Fibroblast of upper back skin (primary cell): ENCODE results near the gene GPHN.

ENCODE experiments used
- DNase-seq: peaks from one replicate; pipeline ENCODE4 v3.0.0-alpha.2; 2013

The GPHN gene

GRCh38 chr14:66603945-66604344 lies 96.0 kb downstream of the GPHN start:
- DNase-seq = no peak

GRCh38 chr14:66606826-66607225 lies 98.9 kb downstream of the GPHN start:
- no peak for DNase-seq

DNA sequence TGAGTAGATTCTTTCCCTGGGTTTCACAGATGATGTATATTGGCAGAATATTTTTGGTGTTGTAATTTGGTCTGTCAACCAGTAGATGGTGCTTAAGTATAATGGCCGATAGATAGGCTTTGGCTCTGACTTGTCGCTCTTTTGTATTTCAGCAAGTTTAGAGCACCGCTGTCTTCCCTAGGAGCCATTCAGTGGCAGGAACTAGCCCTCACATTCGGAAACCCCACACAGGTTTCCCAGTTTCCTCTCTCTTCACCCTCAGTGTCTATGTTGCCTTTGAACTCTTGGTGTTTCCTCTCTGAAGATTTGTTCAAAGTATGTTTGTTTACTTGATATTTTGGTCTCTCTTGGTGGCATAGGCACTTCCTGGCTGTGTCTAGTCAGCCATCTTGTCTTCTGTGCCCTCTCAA lies 102.2 kb downstream of the GPHN start:
- no peak for DNase-seq

- DNase-seq = no peak
Measured at GRCh38 chr14:66613344-66613743, 105.4 kb downstream of the GPHN start.

GRCh38 chr14:66619952-66620351 lies 112.0 kb downstream of the GPHN start:
- no peak for DNase-seq

- DNase-seq = no peak
Measured at GRCh38 chr14:66623838-66624237, 115.9 kb downstream of the GPHN start.

- DNase-seq = peak; percentile 59
Measured at GRCh38 chr14:66624336-66624937, 116.5 kb downstream of the GPHN start.

- no peak for DNase-seq
Measured at GRCh38 chr14:66628636-66629035, 120.7 kb downstream of the GPHN start.

DNA sequence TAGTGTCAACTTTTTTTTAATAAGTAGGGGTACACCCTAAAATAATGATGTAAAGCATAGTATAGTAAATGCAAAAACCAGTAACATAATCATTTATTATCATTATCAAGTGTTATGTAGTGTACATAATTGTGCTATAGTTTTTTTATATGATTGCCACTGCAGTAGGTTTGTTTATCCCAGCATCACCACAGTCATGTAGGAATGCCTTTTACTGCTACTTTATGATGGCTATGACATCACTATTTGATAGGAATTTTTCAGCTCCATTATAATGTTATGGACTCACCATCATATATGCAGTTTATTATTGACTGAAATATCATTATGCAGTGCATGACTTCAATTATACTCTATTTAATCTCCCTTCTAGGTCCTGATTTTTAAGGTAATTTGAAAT lies 121.6 kb downstream of the GPHN start:
- DNase-seq = no peak

- no peak for DNase-seq
Measured at GRCh38 chr14:66634876-66635275, 126.9 kb downstream of the GPHN start.

GRCh38 chr14:66635435-66635834 lies 127.5 kb downstream of the GPHN start:
- no peak for DNase-seq

- no peak for DNase-seq
Measured at GRCh38 chr14:66636240-66636639, 128.3 kb downstream of the GPHN start.

- peak; percentile 17 for DNase-seq
Measured at GRCh38 chr14:66638689-66639088, 130.7 kb downstream of the GPHN start.

GRCh38 chr14:66641861-66642635 lies 134.1 kb downstream of the GPHN start:
- no peak for DNase-seq

DNA sequence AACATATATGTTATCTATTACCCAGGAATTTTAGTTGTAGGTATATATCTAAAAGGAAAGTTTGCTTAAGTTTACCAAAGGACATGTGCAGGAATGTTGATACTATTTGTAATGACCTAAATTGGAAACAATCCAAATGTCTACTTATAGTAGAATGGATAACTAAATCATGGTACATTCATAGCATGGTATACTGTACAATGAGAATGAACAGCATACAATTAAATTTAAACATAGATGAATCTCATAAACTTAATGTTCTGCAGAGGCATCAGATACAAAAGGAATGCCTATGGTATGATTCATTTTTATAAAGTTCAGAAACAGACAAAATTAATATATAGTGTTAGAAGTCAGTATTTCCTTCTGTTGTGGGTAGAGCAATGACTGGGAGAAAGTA lies 135.4 kb downstream of the GPHN start:
- DNase-seq = no peak

GRCh38 chr14:66645716-66646115 lies 137.8 kb downstream of the GPHN start:
- no peak for DNase-seq

GRCh38 chr14:66649498-66649897 lies 141.6 kb downstream of the GPHN start:
- DNase-seq = no peak

- DNase-seq = no peak
Measured at GRCh38 chr14:66650491-66650911, 142.6 kb downstream of the GPHN start.

GRCh38 chr14:66651536-66652220 lies 143.7 kb downstream of the GPHN start:
- no peak for DNase-seq

DNA sequence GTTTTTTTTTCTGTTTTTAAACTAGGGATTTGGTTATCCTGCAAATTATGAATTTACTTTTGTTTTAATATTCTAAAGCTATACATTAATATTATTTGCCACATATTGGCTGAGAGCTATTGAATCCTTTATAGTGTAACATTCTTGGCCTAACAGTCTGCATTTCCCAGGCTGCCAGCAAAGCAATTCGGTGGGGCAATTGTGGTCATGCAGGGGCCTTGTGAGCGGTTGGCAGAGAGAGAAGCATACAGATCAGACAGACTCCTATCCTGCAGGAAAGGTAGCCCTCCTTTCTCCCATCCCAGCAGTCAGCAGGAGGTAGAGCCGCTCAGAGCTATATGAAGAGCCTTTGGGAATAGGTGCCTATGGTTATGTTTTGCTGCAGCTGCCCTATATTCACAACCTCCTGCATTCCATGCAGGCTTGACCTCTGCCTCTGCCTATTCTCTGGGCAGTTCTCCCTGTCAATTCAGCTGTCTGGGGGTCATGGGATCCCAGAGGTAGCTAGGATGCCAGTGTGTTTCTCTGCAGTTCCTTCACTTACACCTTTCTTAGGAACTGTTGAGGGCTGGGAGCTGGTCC lies 144.7 kb downstream of the GPHN start:
- no peak for DNase-seq

GRCh38 chr14:66657780-66658179 lies 149.8 kb downstream of the GPHN start:
- no peak for DNase-seq

DNA sequence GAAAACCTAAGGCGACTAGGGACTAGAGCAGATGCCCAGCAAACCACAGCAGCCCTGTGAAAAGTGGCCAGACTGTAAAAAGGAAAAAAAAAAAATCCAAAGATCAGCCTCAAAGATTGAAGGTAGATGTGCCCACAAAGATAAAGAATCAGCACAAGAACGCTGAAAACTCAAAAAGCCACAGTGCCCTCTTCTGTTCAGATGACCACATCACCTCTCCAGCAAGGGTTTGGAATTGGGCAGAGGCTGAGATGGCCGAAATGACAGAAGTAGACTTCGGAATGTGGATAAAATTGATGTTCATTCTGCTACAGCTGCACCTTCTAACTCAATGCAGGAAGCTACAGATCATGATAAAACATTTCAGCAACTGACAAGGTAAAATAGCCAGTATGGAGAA lies 154.4 kb downstream of the GPHN start:
- no peak for DNase-seq

DNA sequence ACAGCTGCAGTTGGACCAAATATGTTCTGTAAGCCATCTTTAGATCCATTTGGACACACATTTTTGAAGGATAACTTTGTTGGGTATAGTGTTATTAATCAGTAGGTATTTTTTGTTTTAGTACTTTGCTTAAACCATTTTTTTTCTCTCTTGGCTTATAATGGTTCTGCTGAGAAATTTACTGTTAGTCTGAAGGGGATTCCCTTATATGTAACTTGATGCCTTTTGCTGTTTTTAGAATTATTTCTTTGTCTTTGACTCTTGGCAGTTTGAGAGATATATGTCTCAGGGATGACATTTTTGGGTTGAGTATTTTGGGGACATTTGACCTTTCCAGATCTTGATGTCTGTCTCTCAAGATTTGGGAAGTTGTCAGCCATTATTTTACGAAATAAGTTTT lies 169.8 kb downstream of the GPHN start:
- DNase-seq = no peak

DNA sequence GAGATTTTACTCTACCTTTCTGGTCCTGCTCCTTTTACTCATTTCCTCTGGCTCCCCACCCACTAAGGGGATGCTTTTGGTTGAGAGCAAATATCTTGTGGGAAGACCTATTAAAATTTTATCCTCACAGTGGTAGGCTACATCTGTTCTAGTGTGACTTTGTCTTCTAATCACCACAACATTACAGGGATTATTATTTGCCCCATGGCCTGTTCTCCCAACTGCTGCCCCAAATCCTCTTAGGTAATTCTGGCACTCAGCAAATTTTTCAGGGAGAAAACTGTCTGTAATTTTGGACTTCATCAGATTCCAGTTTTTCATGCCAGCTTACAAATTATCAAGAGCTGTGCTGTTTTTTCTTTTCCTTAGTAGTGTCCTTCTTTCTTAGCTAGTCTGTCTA lies 172.3 kb downstream of the GPHN start:
- no peak for DNase-seq
